ENCODE results near the gene KCNA4. TPM values are rescaled to one million over a fixed set of nuclear protein-coding genes. Genes with fewer than 3 reads are reported as not detected.
A peak's percentile ranks its signal among the peaks of the same experiment; 100 is the strongest.
"Not testable (repeated sequence)": the region's sequence is repeated elsewhere in the genome, so short reads cannot be mapped to it uniquely, and the experiment has no call there.

The KCNA4 gene
- total RNA-seq, 6 donors from 2014 or later = under 0.01 to 2.9 (median 0.90) TPM

DNA sequence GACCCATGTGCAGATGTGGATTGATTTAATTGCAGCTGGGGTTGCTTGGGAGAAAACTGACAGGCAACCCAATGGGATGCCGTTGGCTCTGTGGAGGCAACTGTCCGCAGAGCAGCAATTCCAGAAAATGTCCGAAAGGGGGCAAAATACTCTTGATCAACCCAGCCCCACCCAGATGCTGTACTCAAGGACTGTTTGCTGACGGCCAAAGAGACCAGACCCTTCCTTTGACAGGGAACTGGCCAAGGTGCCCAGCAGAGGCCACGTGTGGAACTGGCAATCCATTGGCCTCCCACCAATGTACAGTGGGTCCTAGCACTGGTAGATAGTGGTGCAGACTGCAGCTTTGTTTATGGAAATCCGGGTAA, 29.7 kb upstream of the KCNA4 start:
- WGBS, 2 donors = 52 to 57% methylated on average over 4 to 6 of the region's 6 CpGs
- Histone ChIP-seq H3K27me3 (no peaks in the 10 kb centered on the region), H3K4me1 (no peaks in the 10 kb centered on the region), H3K27ac (no peak overlapping the region), H3K9me3 (no peaks in the 10 kb centered on the region), H3K36me3 (no peaks in the 10 kb centered on the region), H3K4me3 (no peak overlapping the region)
- TF ChIP-seq, protein P1, sequence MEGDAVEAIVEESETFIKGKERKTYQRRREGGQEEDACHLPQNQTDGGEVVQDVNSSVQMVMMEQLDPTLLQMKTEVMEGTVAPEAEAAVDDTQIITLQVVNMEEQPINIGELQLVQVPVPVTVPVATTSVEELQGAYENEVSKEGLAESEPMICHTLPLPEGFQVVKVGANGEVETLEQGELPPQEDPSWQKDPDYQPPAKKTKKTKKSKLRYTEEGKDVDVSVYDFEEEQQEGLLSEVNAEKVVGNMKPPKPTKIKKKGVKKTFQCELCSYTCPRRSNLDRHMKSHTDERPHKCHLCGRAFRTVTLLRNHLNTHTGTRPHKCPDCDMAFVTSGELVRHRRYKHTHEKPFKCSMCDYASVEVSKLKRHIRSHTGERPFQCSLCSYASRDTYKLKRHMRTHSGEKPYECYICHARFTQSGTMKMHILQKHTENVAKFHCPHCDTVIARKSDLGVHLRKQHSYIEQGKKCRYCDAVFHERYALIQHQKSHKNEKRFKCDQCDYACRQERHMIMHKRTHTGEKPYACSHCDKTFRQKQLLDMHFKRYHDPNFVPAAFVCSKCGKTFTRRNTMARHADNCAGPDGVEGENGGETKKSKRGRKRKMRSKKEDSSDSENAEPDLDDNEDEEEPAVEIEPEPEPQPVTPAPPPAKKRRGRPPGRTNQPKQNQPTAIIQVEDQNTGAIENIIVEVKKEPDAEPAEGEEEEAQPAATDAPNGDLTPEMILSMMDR (IDR thresholded peaks at IDR 0.05) = no peak
- TF ChIP-seq POLR2A (IDR thresholded peaks at IDR 0.05) = no peak
- no peak for TF ChIP-seq POLR2AphosphoS5 (IDR thresholded peaks at IDR 0.05)
- TF ChIP-seq EP300 (IDR thresholded peaks at IDR 0.05) = no peak
- ATAC-seq (ENCODE audit: low FRiP score in 2 of 2) (no peak), DNase-seq (no peak)

DNA sequence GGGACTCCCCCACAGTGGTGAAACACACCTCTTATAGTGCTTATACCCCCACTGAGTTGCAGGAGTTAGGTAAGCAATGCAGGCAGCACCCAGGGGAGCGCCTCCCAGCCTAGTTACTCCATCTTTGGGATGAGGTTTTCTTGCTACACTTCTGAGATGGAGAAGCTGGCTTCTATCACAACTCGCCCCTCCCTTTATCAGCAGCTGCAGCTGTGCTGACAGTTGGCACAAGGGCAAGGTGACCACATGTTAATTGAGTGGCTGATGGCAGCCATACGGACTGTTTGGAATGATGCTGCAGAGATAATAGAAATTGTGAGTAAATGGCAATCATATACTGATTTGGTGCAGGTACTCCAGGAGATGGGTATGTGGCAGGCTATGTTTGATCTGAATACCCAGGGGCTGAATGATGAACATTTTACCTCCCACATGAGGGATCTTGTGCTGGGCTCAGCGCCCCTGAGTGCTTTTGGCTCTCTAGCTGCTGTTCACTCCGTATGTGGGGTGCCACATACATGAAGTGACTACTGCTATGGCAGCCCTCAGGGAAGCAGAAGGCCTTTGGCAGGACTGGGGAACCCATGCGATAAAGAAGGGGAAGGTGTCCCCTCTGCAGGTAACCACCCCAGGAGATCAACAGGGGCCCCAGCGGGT, 29.2 kb upstream of the KCNA4 start:
- H3K27ac ChIP-seq = no peak overlapping the region
- H3K9me3 ChIP-seq = no peaks in the 10 kb centered on the region
- H3K27me3 ChIP-seq = no peaks in the 10 kb centered on the region
- H3K36me3 ChIP-seq = no peaks in the 10 kb centered on the region
- 58 to 62% methylated on average over 7 of the region's 7 CpGs for WGBS, 2 donors
- DNase-seq (no peak), ATAC-seq (ENCODE audit: low FRiP score in 2 of 2) (no peak)
- no peaks in the 10 kb centered on the region for H3K4me1 ChIP-seq
- no peak overlapping the region for H3K4me3 ChIP-seq
- TF ChIP-seq EP300 (IDR thresholded peaks at IDR 0.05) (no peak), POLR2AphosphoS5 (IDR thresholded peaks at IDR 0.05) (no peak), POLR2A (IDR thresholded peaks at IDR 0.05) (no peak)
- TF ChIP-seq, protein P1 (IDR thresholded peaks at IDR 0.05) = no peak

DNA sequence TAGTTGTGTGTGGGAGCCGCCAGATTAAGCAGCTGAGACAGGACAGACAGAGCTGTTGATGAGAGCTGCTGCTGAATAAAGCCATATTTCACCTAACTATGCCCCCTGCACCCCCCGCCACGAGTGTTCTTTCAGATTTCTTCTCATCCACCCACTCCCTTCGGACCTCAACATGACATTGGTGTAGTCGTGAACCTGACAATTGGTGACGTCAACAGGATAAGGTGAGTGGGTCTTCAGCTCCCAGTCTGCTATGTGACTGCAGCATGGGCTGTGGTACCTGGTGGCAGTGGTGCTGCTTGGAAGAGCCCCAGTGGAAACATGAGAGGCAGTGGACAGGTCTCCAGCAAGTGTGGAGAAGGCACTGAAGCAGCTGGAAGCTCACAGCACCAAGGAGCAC, 28.3 kb upstream of the KCNA4 start:
- H3K4me1 ChIP-seq = no peaks in the 10 kb centered on the region
- H3K9me3 ChIP-seq = no peaks in the 10 kb centered on the region
- ATAC-seq (ENCODE audit: low FRiP score in 2 of 2) (peak in 1 of 2 donors; percentile 38), DNase-seq (no peak)
- no peak overlapping the region for H3K27ac ChIP-seq
- 69% methylated on average over 6 of the region's 6 CpGs for WGBS, 2 donors
- no peak for TF ChIP-seq EP300 (IDR thresholded peaks at IDR 0.05)
- TF ChIP-seq, protein P1 (IDR thresholded peaks at IDR 0.05) = no peak
- TF ChIP-seq POLR2AphosphoS5 (IDR thresholded peaks at IDR 0.05) = no peak
- H3K4me3 ChIP-seq = no peak overlapping the region
- H3K36me3 ChIP-seq = no peaks in the 10 kb centered on the region
- no peaks in the 10 kb centered on the region for H3K27me3 ChIP-seq

DNA sequence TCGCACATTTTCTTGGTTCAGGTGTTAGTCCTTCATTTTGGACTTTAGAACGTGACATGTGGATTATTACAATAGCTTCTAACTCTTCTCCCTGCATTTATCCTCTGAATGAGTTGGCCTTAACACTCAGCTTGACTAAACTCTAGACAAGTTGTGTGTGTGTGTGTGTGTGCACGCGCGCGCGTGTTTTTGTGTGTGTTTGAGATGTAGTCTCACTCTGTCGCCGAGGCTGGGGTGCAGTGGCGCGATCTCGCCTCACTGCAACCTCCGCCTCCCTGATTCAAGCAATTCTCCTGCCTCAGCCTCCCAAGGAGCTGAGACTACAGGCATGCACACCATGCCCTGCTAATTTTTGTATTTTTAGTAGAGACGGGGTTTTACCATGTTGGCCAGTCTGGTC, 24.3 kb upstream of the KCNA4 start:
- H3K27ac ChIP-seq = no peak overlapping the region
- DNase-seq (peak in 1 of 2 donors; percentile 29), ATAC-seq (ENCODE audit: low FRiP score in 2 of 2) (no peak)
- no peaks in the 10 kb centered on the region for H3K27me3 ChIP-seq
- no peak overlapping the region for H3K4me3 ChIP-seq
- H3K36me3 ChIP-seq = no peaks in the 10 kb centered on the region
- H3K4me1 ChIP-seq = no peaks in the 10 kb centered on the region
- WGBS, 2 donors = 93 to 95% methylated on average over 14 of the region's 14 CpGs
- no peaks in the 10 kb centered on the region for H3K9me3 ChIP-seq
- TF ChIP-seq POLR2AphosphoS5 (IDR thresholded peaks at IDR 0.05) = no peak
- no peak for TF ChIP-seq POLR2A (IDR thresholded peaks at IDR 0.05)
- TF ChIP-seq EP300 (IDR thresholded peaks at IDR 0.05) = no peak
- TF ChIP-seq, protein P1 (IDR thresholded peaks at IDR 0.05) = no peak

DNA sequence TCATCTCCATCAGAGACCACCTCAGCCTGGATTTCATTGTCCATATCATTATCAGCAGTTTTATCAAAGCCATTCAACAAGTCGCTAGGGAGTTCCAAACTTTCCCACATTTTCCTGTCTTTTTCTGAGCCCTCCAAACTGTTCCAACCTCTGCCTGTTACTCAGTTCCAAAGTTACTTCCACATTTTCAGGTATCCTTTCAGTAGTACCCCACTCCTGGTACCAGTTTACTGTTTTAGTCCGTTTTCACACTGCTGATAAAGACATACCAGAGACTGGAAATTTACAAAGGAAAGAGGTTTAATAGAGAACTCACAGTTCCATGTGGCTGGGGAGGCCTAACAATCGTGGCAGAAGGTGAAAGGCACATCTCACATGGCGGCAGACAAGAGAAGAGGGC, 17.9 kb upstream of the KCNA4 start:
- not testable (repeated sequence) for H3K4me1 ChIP-seq; H3K36me3 ChIP-seq; H3K27ac ChIP-seq; ATAC-seq (ENCODE audit: low FRiP score in 2 of 2); H3K4me3 ChIP-seq; DNase-seq; H3K27me3 ChIP-seq
- peaks cover 0 to 11% (median 4%) of the 10 kb centered on the region in 4 donors for H3K9me3 ChIP-seq
- WGBS, 2 donors = 68 to 75% methylated on average over 4 of the region's 4 CpGs

DNA sequence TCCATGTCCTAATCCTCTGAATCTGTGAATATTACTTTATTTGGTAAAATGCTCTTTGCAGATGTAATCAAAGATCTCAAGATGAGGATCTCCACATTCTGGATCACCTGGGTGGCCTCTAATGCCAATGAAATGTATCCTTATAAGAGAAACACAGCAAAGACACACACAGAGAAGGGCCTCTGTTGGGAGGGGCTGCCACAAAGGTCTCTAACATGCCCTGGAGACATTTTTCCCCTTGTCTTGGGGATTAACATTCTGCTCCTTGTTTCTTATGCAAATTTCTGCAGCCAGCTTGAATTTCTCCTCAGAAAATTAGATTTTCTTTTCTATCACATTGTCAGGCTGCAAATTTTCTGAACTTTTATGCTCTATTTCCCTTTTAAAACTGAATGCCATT, 17.3 kb upstream of the KCNA4 start:
- DNase-seq; H3K36me3 ChIP-seq; H3K4me1 ChIP-seq; H3K27me3 ChIP-seq; H3K4me3 ChIP-seq; ATAC-seq (ENCODE audit: low FRiP score in 2 of 2); H3K27ac ChIP-seq: not testable (repeated sequence)
- H3K9me3 ChIP-seq = peaks cover 0 to 11% (median 4%) of the 10 kb centered on the region in 4 donors

Data from upper lobe of left lung (tissue), 6 donors.